Activated CD8-positive, alpha-beta memory T cell treated with anti-CD3 and anti-CD28 coated beads for 24 hours (primary cell): ENCODE measurements around the gene USP38.
"Not testable (repeated sequence)": the region's sequence is repeated elsewhere in the genome, so short reads cannot be mapped to it uniquely, and the experiment has no call there.

Experiments
- DNase-seq: peaks from one replicate; pipeline ENCODE4 v3.0.0-alpha.2; 2020

Gene USP38

GRCh38 chr4:143224255-143224654 lies 39.5 kb downstream of the USP38 start:
- no peak for DNase-seq

GRCh38 chr4:143225167-143225566 lies 40.5 kb downstream of the USP38 start:
- no peak for DNase-seq

- DNase-seq, result no peak
Observed at GRCh38 chr4:143230683-143231082, 46.0 kb downstream of the USP38 start.

GRCh38 chr4:143232277-143232676 lies 47.6 kb downstream of the USP38 start:
- no peak for DNase-seq

GRCh38 chr4:143234153-143234552 lies 49.4 kb downstream of the USP38 start:
- no peak for DNase-seq

GRCh38 chr4:143237195-143237594 lies 52.5 kb downstream of the USP38 start:
- not testable (repeated sequence) for DNase-seq

- DNase-seq, result no peak
Observed at GRCh38 chr4:143240939-143241679, 56.4 kb downstream of the USP38 start.

- no peak for DNase-seq
Observed at GRCh38 chr4:143241892-143242291, 57.2 kb downstream of the USP38 start.

- DNase-seq, result no peak
Observed at GRCh38 chr4:143243041-143243440, 58.3 kb downstream of the USP38 start.

- DNase-seq, result no peak
Observed at GRCh38 chr4:143246977-143247376, 62.3 kb downstream of the USP38 start.

GRCh38 chr4:143247866-143248265 lies 63.1 kb downstream of the USP38 start:
- no peak for DNase-seq

- DNase-seq, result no peak
Observed at GRCh38 chr4:143248827-143249226, 64.1 kb downstream of the USP38 start.

GRCh38 chr4:143250617-143251016 lies 65.9 kb downstream of the USP38 start:
- DNase-seq, result no peak

- DNase-seq, result no peak
Observed at GRCh38 chr4:143251348-143251747, 66.6 kb downstream of the USP38 start.

GRCh38 chr4:143251779-143252178 lies 67.1 kb downstream of the USP38 start:
- DNase-seq, result no peak

GRCh38 chr4:143252478-143252877 lies 67.8 kb downstream of the USP38 start:
- no peak for DNase-seq

GRCh38 chr4:143253166-143253565 lies 68.4 kb downstream of the USP38 start:
- DNase-seq, result no peak

GRCh38 chr4:143254491-143255226 lies 69.9 kb downstream of the USP38 start:
- no peak for DNase-seq

GRCh38 chr4:143256456-143256855 lies 71.7 kb downstream of the USP38 start:
- no peak for DNase-seq

GRCh38 chr4:143257356-143257755 lies 72.6 kb downstream of the USP38 start:
- DNase-seq, result no peak

GRCh38 chr4:143260750-143261149 lies 76.0 kb downstream of the USP38 start:
- DNase-seq, result no peak

- DNase-seq, result no peak
Observed at GRCh38 chr4:143262838-143263237, 78.1 kb downstream of the USP38 start.

- DNase-seq, result not testable (repeated sequence)
Observed at GRCh38 chr4:143267690-143268089, 83.0 kb downstream of the USP38 start.

GRCh38 chr4:143270256-143270838 lies 85.6 kb downstream of the USP38 start:
- DNase-seq, result no peak
